H9 (cell line): Measurements from ENCODE around the gene STMN3. TPM values are rescaled to one million over a fixed set of nuclear protein-coding genes. Genes with fewer than 3 reads are reported as not detected.

Source experiments
- DNase-seq: peaks from one replicate; pipeline ENCODE4 v3.0.0-alpha.2; 2017
- H2AFZ ChIP-seq: one replicate; pipeline ENCODE4 v1.6.1; 2013; ENCODE audit warnings: mild to moderate bottlenecking, low read length, control low read depth, moderate library complexity
- H2AK5ac ChIP-seq: 2 replicates; pipeline ENCODE4 v1.6.1; 2013; ENCODE audit warnings: low read length, control low read depth, mixed read lengths; ENCODE audit not compliant: insufficient read length
- H2BK120ac ChIP-seq: one replicate; pipeline ENCODE4 v1.6.1; 2013; ENCODE audit warnings: low read depth, mild to moderate bottlenecking, low read length, control low read depth, inconsistent platforms; ENCODE audit not compliant: poor library complexity, severe bottlenecking
- H2BK12ac ChIP-seq: 2 replicates; pipeline ENCODE4 v1.6.1; 2013; ENCODE audit warnings: low read length, control low read depth, mixed read lengths, low read depth; ENCODE audit not compliant: insufficient read length
- H2BK15ac ChIP-seq: 2 replicates; pipeline ENCODE4 v1.6.1; 2013; ENCODE audit warnings: low read depth, low read length, control low read depth
- H2BK20ac ChIP-seq: one replicate; pipeline ENCODE4 v1.6.1; 2013; ENCODE audit warnings: low read depth, mild to moderate bottlenecking, low read length, control low read depth, inconsistent platforms; ENCODE audit not compliant: poor library complexity, severe bottlenecking
- H2BK5ac ChIP-seq: 2 replicates; pipeline ENCODE4 v1.6.1; 2013; ENCODE audit warnings: low read length, control low read depth, mixed read lengths; ENCODE audit not compliant: insufficient read length
- H3K14ac ChIP-seq: 2 replicates; pipeline ENCODE4 v1.6.1; 2013; ENCODE audit warnings: low read length, control low read depth; ENCODE audit not compliant: insufficient read depth
- H3K18ac ChIP-seq: 2 replicates; pipeline ENCODE4 v1.6.1; 2013; ENCODE audit warnings: low read depth, mild to moderate bottlenecking, mixed read lengths, low read length, control low read depth; ENCODE audit not compliant: insufficient read length
- H3K23ac ChIP-seq: 2 replicates; pipeline ENCODE4 v1.6.1; 2013; ENCODE audit warnings: low read length, control low read depth, mixed read lengths, low read depth; ENCODE audit not compliant: insufficient read length
- H3K23me2 ChIP-seq: 2 replicates; pipeline ENCODE4 v1.6.1; 2013; ENCODE audit warnings: low read depth, mild to moderate bottlenecking, mixed read lengths, low read length, control low read depth; ENCODE audit not compliant: insufficient read length, poor library complexity, severe bottlenecking
- H3K27ac ChIP-seq: 2 replicates; pipeline ENCODE4 v1.5.1; 2013; ENCODE audit warnings: low read length, control low read depth, mixed read lengths, low read depth; ENCODE audit not compliant: insufficient read length
- H3K27me3 ChIP-seq: 2 replicates; pipeline ENCODE4 v1.6.1; 2013; ENCODE audit warnings: low read length, control low read depth, inconsistent platforms; ENCODE audit not compliant: insufficient read depth
- H3K4ac ChIP-seq: 2 replicates; pipeline ENCODE4 v1.6.1; 2013; ENCODE audit warnings: low read depth, mild to moderate bottlenecking, control low read depth, inconsistent platforms, low read length, moderate library complexity
- H3K4me1 ChIP-seq: 2 replicates; pipeline ENCODE4 v1.6.1; 2013; ENCODE audit warnings: low read length, control low read depth, inconsistent platforms; ENCODE audit not compliant: insufficient read depth
- H3K4me2 ChIP-seq: 2 replicates; pipeline ENCODE4 v1.6.1; 2013; ENCODE audit warnings: low read length, control low read depth, mixed read lengths; ENCODE audit not compliant: insufficient read length, insufficient read depth
- H3K56ac ChIP-seq: 2 replicates; pipeline ENCODE4 v1.6.1; 2013; ENCODE audit warnings: low read depth, mild to moderate bottlenecking, mixed read lengths, low read length, control low read depth; ENCODE audit not compliant: insufficient read length
- H3K79me1 ChIP-seq: 2 replicates; pipeline ENCODE4 v1.6.1; 2013; ENCODE audit warnings: low read depth, mild to moderate bottlenecking, moderate library complexity, low read length, control low read depth, inconsistent platforms; ENCODE audit not compliant: insufficient read depth, poor library complexity, severe bottlenecking
- H3K79me2 ChIP-seq: 2 replicates; pipeline ENCODE4 v1.6.1; 2013; ENCODE audit warnings: low read length, control low read depth, inconsistent platforms; ENCODE audit not compliant: insufficient read depth
- H3K9ac ChIP-seq: 2 replicates; pipeline ENCODE4 v1.6.1; 2013; ENCODE audit warnings: low read length, control low read depth, mixed read lengths; ENCODE audit not compliant: insufficient read length; ENCODE audit errors: extremely low read depth
- H3K9me3 ChIP-seq: one replicate; pipeline ENCODE4 v1.6.1; 2013; ENCODE audit warnings: low read depth, low read length, inconsistent platforms; ENCODE audit not compliant: control insufficient read depth
- H3T11ph ChIP-seq: one replicate; pipeline ENCODE4 v1.6.1; 2013; ENCODE audit warnings: mild to moderate bottlenecking, low read length, control low read depth, inconsistent platforms
- H4K20me1 ChIP-seq: one replicate; pipeline ENCODE4 v1.6.1; 2013; ENCODE audit not compliant: control insufficient read depth, insufficient read length, insufficient read depth
- H4K5ac ChIP-seq: 2 replicates; pipeline ENCODE4 v1.6.1; 2013; ENCODE audit warnings: low read depth, mild to moderate bottlenecking, mixed read lengths, low read length, control low read depth; ENCODE audit not compliant: insufficient read length
- H4K8ac ChIP-seq: replicated peaks from 2 replicates; pipeline ENCODE4 v1.6.1; 2013; ENCODE audit warnings: low read length, control low read depth, mixed read lengths, low read depth; ENCODE audit not compliant: insufficient read length
- H4K91ac ChIP-seq: 2 replicates; pipeline ENCODE4 v1.6.1; 2013; ENCODE audit warnings: low read depth, mild to moderate bottlenecking, moderate library complexity, mixed read lengths, low read length, control low read depth; ENCODE audit not compliant: insufficient read length
- H3K27ac Mint-ChIP-seq, 3 experiments: 2 replicates in 2 of 3; 3 replicates in 1 of 3; pipeline ENCODE4 v1.8.0; 2020 to 2021; ENCODE audit warnings: mixed read lengths in 3 of 3, mild to moderate bottlenecking in 1 of 3, moderate library complexity in 1 of 3
- H3K27me3 Mint-ChIP-seq: 2 replicates; pipeline ENCODE4 v1.8.0; 2021; ENCODE audit warnings: low read depth, mild to moderate bottlenecking, moderate library complexity, mixed read lengths
- H3K36me3 Mint-ChIP-seq, 3 experiments: 2 replicates in 2 of 3; 3 replicates in 1 of 3; pipeline ENCODE4 v1.8.0; 2020 to 2021; ENCODE audit warnings: low read depth in 3 of 3, mixed read lengths in 3 of 3; ENCODE audit not compliant: insufficient read depth in 1 of 3
- H3K4me1 Mint-ChIP-seq, 2 experiments: 2 replicates each; pipeline ENCODE4 v1.8.0; 2020; ENCODE audit warnings: mixed read lengths in 2 of 2
- H3K4me3 Mint-ChIP-seq, 2 experiments: 2 replicates in 1 of 2; 3 replicates in 1 of 2; pipeline ENCODE4 v1.8.0; 2020 to 2021; ENCODE audit warnings: mild to moderate bottlenecking in 2 of 2, mixed read lengths in 2 of 2, moderate library complexity in 1 of 2
- H3K9me3 Mint-ChIP-seq, 2 experiments: 2 replicates in 1 of 2; 3 replicates in 1 of 2; pipeline ENCODE4 v1.8.0; 2020; ENCODE audit warnings: mild to moderate bottlenecking in 2 of 2, mixed read lengths in 2 of 2, moderate library complexity in 1 of 2
- WGBS: extraction: QIAGEN DNeasy Blood & Tissue Kit; methylation state at CpG from one replicate; pipeline ENCODE4 v1.1.7; 2013; ENCODE audit warnings: missing lambda C conversion rate, low lambda C conversion rate, mixed read lengths; ENCODE audit not compliant: insufficient read length; ENCODE audit errors: extremely low coverage; 5-methylcytosine and 5-hydroxymethylcytosine counted together
- total RNA-seq: library from RNA; stranded (reverse); gene quantifications from 2 replicates; pipeline ENCODE4 v1.2.1, GENCODE V29; 2021
- TF ChIP-seq, protein P1 (sequence below): fragments of 200-600 bp; sonication (generic); conservative IDR thresholded peaks from 3 replicates; pipeline ENCODE4 v1.8.0; 2021; ENCODE audit warnings: antibody characterized with exemption, mild to moderate bottlenecking

STMN3 gene
- total RNA-seq, 1 experiment from 2014 or later, result 54.0 TPM

DNA sequence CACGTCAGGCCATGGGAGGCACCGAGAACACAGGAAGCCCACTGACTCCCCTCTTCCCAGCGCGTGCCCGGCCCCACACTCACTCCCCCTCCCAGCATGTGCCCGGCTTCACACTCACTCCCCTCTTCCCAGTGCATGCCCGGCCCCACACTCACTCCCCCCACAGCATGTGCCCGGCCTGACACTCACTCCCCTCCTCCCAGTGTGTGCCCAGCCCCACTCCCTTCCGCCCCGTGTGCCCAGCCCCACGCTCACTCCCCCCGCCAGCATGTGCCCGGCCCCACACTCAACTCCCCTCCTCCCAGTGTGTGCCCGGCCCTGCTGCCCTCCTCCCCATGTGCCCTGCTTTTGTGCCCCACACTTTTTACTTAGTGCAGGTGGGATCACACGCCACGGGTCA, 14.6 kb upstream of the STMN3 start:
- Histone ChIP-seq H2BK12ac (no peak overlapping the region), H4K91ac (no peak overlapping the region), H2BK5ac (no peak overlapping the region), H3K27ac (no peak overlapping the region), H3K18ac (no peak overlapping the region), H3K4ac (no peak overlapping the region), H3K9me3 (no peaks in the 10 kb centered on the region), H3K79me2 (no peaks in the 10 kb centered on the region), H4K8ac (no peak overlapping the region), H3T11ph (no peak overlapping the region), H2BK120ac (no peak overlapping the region), H2AK5ac (no peak overlapping the region), H3K4me1 (no peaks in the 10 kb centered on the region), H4K20me1 (no peaks in the 10 kb centered on the region), H2BK20ac (no peak overlapping the region), H4K5ac (no peak overlapping the region), H2AFZ (no peak overlapping the region), H3K27me3 (no peaks in the 10 kb centered on the region), H3K14ac (no peak overlapping the region), H3K79me1 (no peaks in the 10 kb centered on the region), H3K9ac (no peak overlapping the region), H3K56ac (no peak overlapping the region), H3K23ac (no peak overlapping the region), H3K23me2 (no peaks in the 10 kb centered on the region), H2BK15ac (no peak overlapping the region), H3K4me2 (no peak overlapping the region)
- H3K27me3 Mint-ChIP-seq, result no peaks in the 10 kb centered on the region
- no peak for DNase-seq
- peaks cover 25 to 45% (median 44%) of the 10 kb centered on the region in 3 experiments for H3K36me3 Mint-ChIP-seq
- TF ChIP-seq, protein P1, sequence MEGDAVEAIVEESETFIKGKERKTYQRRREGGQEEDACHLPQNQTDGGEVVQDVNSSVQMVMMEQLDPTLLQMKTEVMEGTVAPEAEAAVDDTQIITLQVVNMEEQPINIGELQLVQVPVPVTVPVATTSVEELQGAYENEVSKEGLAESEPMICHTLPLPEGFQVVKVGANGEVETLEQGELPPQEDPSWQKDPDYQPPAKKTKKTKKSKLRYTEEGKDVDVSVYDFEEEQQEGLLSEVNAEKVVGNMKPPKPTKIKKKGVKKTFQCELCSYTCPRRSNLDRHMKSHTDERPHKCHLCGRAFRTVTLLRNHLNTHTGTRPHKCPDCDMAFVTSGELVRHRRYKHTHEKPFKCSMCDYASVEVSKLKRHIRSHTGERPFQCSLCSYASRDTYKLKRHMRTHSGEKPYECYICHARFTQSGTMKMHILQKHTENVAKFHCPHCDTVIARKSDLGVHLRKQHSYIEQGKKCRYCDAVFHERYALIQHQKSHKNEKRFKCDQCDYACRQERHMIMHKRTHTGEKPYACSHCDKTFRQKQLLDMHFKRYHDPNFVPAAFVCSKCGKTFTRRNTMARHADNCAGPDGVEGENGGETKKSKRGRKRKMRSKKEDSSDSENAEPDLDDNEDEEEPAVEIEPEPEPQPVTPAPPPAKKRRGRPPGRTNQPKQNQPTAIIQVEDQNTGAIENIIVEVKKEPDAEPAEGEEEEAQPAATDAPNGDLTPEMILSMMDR, result no peak
- no peaks in the 10 kb centered on the region for H3K9me3 Mint-ChIP-seq
- H3K27ac Mint-ChIP-seq, result no peak overlapping the region
- no peak overlapping the region for H3K4me3 Mint-ChIP-seq
- H3K4me1 Mint-ChIP-seq, result peaks cover 0 to 4% of the 10 kb centered on the region in 2 experiments; a peak in 1 of 4 replicates
- no CpG with 5 or more reads among the region's 16 CpGs for WGBS
